CD8-positive, alpha-beta memory T cell (primary cell): ENCODE data around the gene ZNF69. TPM values are rescaled to one million over a fixed set of nuclear protein-coding genes. Genes with fewer than 3 reads are reported as not detected.
A peak's percentile ranks its signal among the peaks of the same experiment; 100 is the strongest.
"Not testable (repeated sequence)": the region's sequence is repeated elsewhere in the genome, so short reads cannot be mapped to it uniquely, and the experiment has no call there.

Source experiments
- CTCF ChIA-PET: fragments of 350-600 bp; sonication (Branson Sonifier 250); formaldehyde crosslinking; loops from one replicate; lab custom pipeline; 2021; ENCODE audit warnings: antibody characterized with exemption; lab: Charles Lee
- POLR2A ChIA-PET: fragments of 350-600 bp; sonication (Branson Sonifier 250); formaldehyde crosslinking; loops from one replicate; lab custom pipeline; 2021; ENCODE audit warnings: antibody characterized with exemption; lab: Charles Lee
- DNase-seq, 5 donors: peaks; one replicate each; pipeline versions ENCODE4 v3.0.0 to v3.0.0-alpha.2; 2020 to 2022; ENCODE audit warnings: mixed read lengths in 1 of 5
- H3K27ac ChIP-seq: one replicate; pipeline ENCODE4 v1.7.0; 2013; ENCODE audit warnings: low read depth, mild to moderate bottlenecking, low read length, moderate library complexity
- H3K27me3 ChIP-seq: 2 replicates; pipeline ENCODE4 v1.7.0; 2013; ENCODE audit warnings: low read length, mild to moderate bottlenecking; ENCODE audit not compliant: insufficient read depth, poor library complexity, severe bottlenecking
- H3K36me3 ChIP-seq: 2 replicates; pipeline ENCODE4 v1.7.0; 2013; ENCODE audit warnings: mild to moderate bottlenecking, low read length, moderate library complexity; ENCODE audit not compliant: insufficient read depth
- H3K4me1 ChIP-seq: 2 replicates; pipeline ENCODE4 v1.7.0; 2013; ENCODE audit warnings: mild to moderate bottlenecking, low read length, moderate library complexity; ENCODE audit not compliant: insufficient read depth
- H3K4me3 ChIP-seq: 2 replicates; pipeline ENCODE4 v1.7.0; 2013; ENCODE audit warnings: mild to moderate bottlenecking, low read length
- H3K9me3 ChIP-seq: 2 replicates; pipeline ENCODE4 v1.7.0; 2013; ENCODE audit warnings: mild to moderate bottlenecking, low read length
- H3K27ac Mint-ChIP-seq, 8 donors: one replicate each; pipeline ENCODE4 v1.8.0; 2020 to 2021; ENCODE audit warnings: mixed read lengths in 8 of 8, mild to moderate bottlenecking in 6 of 8, inconsistent platforms in 3 of 8, moderate library complexity in 3 of 8
- H3K27me3 Mint-ChIP-seq, 2 donors: one replicate each; pipeline ENCODE4 v1.8.0; 2020 to 2021; ENCODE audit warnings: mixed read lengths in 2 of 2, mild to moderate bottlenecking in 1 of 2, moderate library complexity in 1 of 2
- H3K36me3 Mint-ChIP-seq, 3 donors: one replicate each; pipeline ENCODE4 v1.8.0; 2020 to 2021; ENCODE audit warnings: mixed read lengths in 3 of 3, inconsistent platforms in 1 of 3, mild to moderate bottlenecking in 1 of 3
- H3K4me1 Mint-ChIP-seq, 3 donors: one replicate each; pipeline ENCODE4 v1.8.0; 2020 to 2021; ENCODE audit warnings: mixed read lengths in 3 of 3, inconsistent platforms in 1 of 3, mild to moderate bottlenecking in 1 of 3
- H3K4me3 Mint-ChIP-seq, 7 donors: one replicate each; pipeline ENCODE4 v1.8.0; 2020 to 2021; ENCODE audit warnings: mixed read lengths in 7 of 7, mild to moderate bottlenecking in 6 of 7, moderate library complexity in 4 of 7, inconsistent platforms in 2 of 7
- H3K9me3 Mint-ChIP-seq, 5 donors: one replicate each; pipeline ENCODE4 v1.8.0; 2020 to 2022; ENCODE audit warnings: mixed read lengths in 5 of 5, mild to moderate bottlenecking in 3 of 5, moderate library complexity in 2 of 5, inconsistent platforms in 1 of 5
- polyA plus RNA-seq: library from polyadenylated mRNA; unstranded; fragments of 300-500 nt; fragmentation: Illumina TruSeq; gene quantifications from one replicate; pipeline ENCODE4 v1.2.3, GENCODE V29; 2021
- total RNA-seq, 2 experiments: library from RNA; stranded (reverse); gene quantifications; one replicate each; pipeline ENCODE4 v1.2.3, GENCODE V29; 2021

The ZNF69 gene
- total and polyA plus RNA-seq, 3 experiments from 2014 or later: 1.8 to 4.1 (median 2.0) TPM

- Histone ChIP-seq H3K9me3 (peaks cover 83% of the 10 kb centered on the region), H3K27ac (no peak overlapping the region), H3K4me3 (peak overlapping the region; percentile 1), H3K4me1 (no peaks in the 10 kb centered on the region), H3K27me3 (no peaks in the 10 kb centered on the region), H3K36me3 (peaks cover 45% of the 10 kb centered on the region)
- no peak overlapping the region for H3K27ac Mint-ChIP-seq
- ChIA-PET POLR2A (no interaction called here), CTCF (no interaction called here)
- H3K9me3 Mint-ChIP-seq: peaks cover 40 to 98% (median 94%) of the 10 kb centered on the region in 5 donors
- H3K36me3 Mint-ChIP-seq: peaks cover 51 to 90% (median 80%) of the 10 kb centered on the region in 3 donors
- H3K27me3 Mint-ChIP-seq: no peaks in the 10 kb centered on the region
- no peak for DNase-seq
- no peaks in the 10 kb centered on the region for H3K4me1 Mint-ChIP-seq
- H3K4me3 Mint-ChIP-seq: no peak overlapping the region
These were observed 61.1 kb downstream of the ZNF69 start for GRCh38 chr19:11948646-11949045.

GRCh38 chr19:11949201-11949600 is 61.6 kb downstream of the ZNF69 start:
- H3K4me3 Mint-ChIP-seq: no peak overlapping the region
- no peaks in the 10 kb centered on the region for H3K4me1 Mint-ChIP-seq
- Histone ChIP-seq H3K27me3 (no peaks in the 10 kb centered on the region), H3K4me3 (peak overlapping the region; percentile 6), H3K27ac (no peak overlapping the region), H3K9me3 (peaks cover 77% of the 10 kb centered on the region), H3K4me1 (no peaks in the 10 kb centered on the region), H3K36me3 (peaks cover 39% of the 10 kb centered on the region)
- ChIA-PET POLR2A (no interaction called here), CTCF (no interaction called here)
- no peak overlapping the region for H3K27ac Mint-ChIP-seq
- DNase-seq: no peak
- H3K9me3 Mint-ChIP-seq: peaks cover 39 to 98% (median 90%) of the 10 kb centered on the region in 5 donors
- H3K36me3 Mint-ChIP-seq: peaks cover 45 to 84% (median 75%) of the 10 kb centered on the region in 3 donors
- no peaks in the 10 kb centered on the region for H3K27me3 Mint-ChIP-seq

GRCh38 chr19:11949614-11950080 is 62.1 kb downstream of the ZNF69 start:
- H3K4me1 Mint-ChIP-seq, POLR2A ChIA-PET, H3K27ac ChIP-seq, H3K4me1 ChIP-seq, H3K27me3 Mint-ChIP-seq, H3K27me3 ChIP-seq, CTCF ChIA-PET, DNase-seq, H3K27ac Mint-ChIP-seq, H3K4me3 Mint-ChIP-seq: not testable (repeated sequence)
- peaks cover 41 to 80% (median 70%) of the 10 kb centered on the region in 3 donors for H3K36me3 Mint-ChIP-seq
- H3K9me3 Mint-ChIP-seq: peaks cover 36 to 98% (median 89%) of the 10 kb centered on the region in 5 donors
- Histone ChIP-seq H3K9me3 (peaks cover 73% of the 10 kb centered on the region), H3K36me3 (peaks cover 35% of the 10 kb centered on the region), H3K4me3 (peak overlapping the region; percentile 6)

- Mint-ChIP-seq H3K9me3 (peaks cover 36 to 96% (median 85%) of the 10 kb centered on the region in 5 donors), H3K36me3 (peaks cover 39 to 73% (median 64%) of the 10 kb centered on the region in 3 donors), H3K27me3 (no peaks in the 10 kb centered on the region), H3K27ac (no peak overlapping the region), H3K4me1 (no peaks in the 10 kb centered on the region), H3K4me3 (no peak overlapping the region)
- no peak overlapping the region for H3K27ac ChIP-seq
- no peaks in the 10 kb centered on the region for H3K27me3 ChIP-seq
- peak overlapping the region; percentile 6 for H3K4me3 ChIP-seq
- CTCF ChIA-PET: no interaction called here
- POLR2A ChIA-PET: no interaction called here
- no peak for DNase-seq
- H3K9me3 ChIP-seq: peaks cover 66% of the 10 kb centered on the region
- no peaks in the 10 kb centered on the region for H3K4me1 ChIP-seq
- H3K36me3 ChIP-seq: peaks cover 35% of the 10 kb centered on the region
These were observed 62.7 kb downstream of the ZNF69 start for GRCh38 chr19:11950312-11950711.

Other genes with a start within 250 kb of the ZNF69 start
- 1 to 10 TPM; 4.4 to 4.6 TPM for gene ZNF823, start 148.8 kb upstream of the ZNF69 start, total RNA-seq
- 3.6 TPM for gene ZNF823, start 148.8 kb upstream of the ZNF69 start, polyA plus RNA-seq
- gene ZNF441, start 120.8 kb upstream of the ZNF69 start, total RNA-seq: 1 to 10 TPM; 6.4 to 7.5 TPM
- gene ZNF441, start 120.8 kb upstream of the ZNF69 start, polyA plus RNA-seq: 5.9 TPM
- gene ZNF491, start 89.3 kb upstream of the ZNF69 start, total RNA-seq: 1 to 10 TPM; 1.1 to 1.3 TPM
- not detected for gene ZNF491, start 89.3 kb upstream of the ZNF69 start, polyA plus RNA-seq
- gene ZNF440, start 73.5 kb upstream of the ZNF69 start, total RNA-seq: 1 to 10 TPM; 6.3 to 8.4 TPM
- 3.2 TPM for gene ZNF440, start 73.5 kb upstream of the ZNF69 start, polyA plus RNA-seq
- gene ZNF439, start 39.1 kb upstream of the ZNF69 start, total RNA-seq: 1 to 10 TPM; 6.2 to 6.4 TPM
- 3.1 TPM for gene ZNF439, start 39.1 kb upstream of the ZNF69 start, polyA plus RNA-seq
- 10 to 100 TPM; 10.1 to 10.8 TPM for gene ZNF700, start 37.3 kb downstream of the ZNF69 start, total RNA-seq
- gene ZNF700, start 37.3 kb downstream of the ZNF69 start, polyA plus RNA-seq: 3.3 TPM
- 1 to 10 TPM; 2.0 to 2.3 TPM for gene ZNF763, start 77.3 kb downstream of the ZNF69 start, total RNA-seq
- gene ZNF763, start 77.3 kb downstream of the ZNF69 start, polyA plus RNA-seq: 2.5 TPM
- under 1 TPM; 0.35 to 0.58 TPM for gene ZNF433, start 147.9 kb downstream of the ZNF69 start, total RNA-seq
- 3.2 TPM for gene ZNF433, start 147.9 kb downstream of the ZNF69 start, polyA plus RNA-seq
- under 1 TPM; 0.55 to 0.72 TPM for gene ZNF878, start 165.2 kb downstream of the ZNF69 start, total RNA-seq
- 0.12 TPM for gene ZNF878, start 165.2 kb downstream of the ZNF69 start, polyA plus RNA-seq
- 1 to 10 TPM; 5.4 to 5.7 TPM for gene ZNF844, start 176.9 kb downstream of the ZNF69 start, total RNA-seq
- 3.6 TPM for gene ZNF844, start 176.9 kb downstream of the ZNF69 start, polyA plus RNA-seq